Measurements from ENCODE around the gene EPS8L2. TPM values are rescaled to one million over a fixed set of nuclear protein-coding genes. Genes with fewer than 3 reads are reported as not detected.

The EPS8L2 gene
- total and polyA plus RNA-seq, 9 of the 15 experiments (the other 6 are each of a cell fraction or from before 2014, with no cell fraction given) = 0.75 to 17.0 (median 3.7) TPM

GRCh38 chr11:749731-750130, 43.7 kb downstream of the EPS8L2 start:
- in situ Hi-C loops (cut with MboI) = no loop called here
- Histone ChIP-seq H3K36me3 (ENCODE audit: control insufficient read depth, insufficient read depth, low read length) (peaks cover 53% of the 10 kb centered on the region), H3K9ac (ENCODE audit: insufficient read depth in 1 of 2, low read depth in 2 of 2, low read length in 2 of 2) (peak overlapping the region; percentile 88 to 100), H3K79me2 (ENCODE audit: control insufficient read depth, insufficient read depth, low read length) (peaks cover 73% of the 10 kb centered on the region), H3K27me3 (ENCODE audit: control insufficient read depth in 2 of 2, insufficient read depth in 2 of 2, low read length in 2 of 2) (no peaks in the 10 kb centered on the region), H3K27ac (ENCODE audit: extremely low read depth, low read depth, low read length) (peak overlapping the region; percentile 99), H3K4me2 (ENCODE audit: insufficient read depth, low read length) (peak overlapping the region; percentile 94), H4K20me1 (replicated peaks; ENCODE audit: control insufficient read depth, insufficient read depth, low read length) (peaks cover 24% of the 10 kb centered on the region), H3K9me3 (replicated peaks; ENCODE audit: control insufficient read depth, insufficient read depth, low read depth, low read length) (no peaks in the 10 kb centered on the region), H3K4me1 (replicated peaks in 1 of 2; ENCODE audit: control insufficient read depth in 2 of 2, insufficient read depth in 2 of 2, low read length in 2 of 2) (peaks cover 27 to 52% of the 10 kb centered on the region in 2 experiments), H2AFZ (ENCODE audit: low read depth, low read length) (no peak overlapping the region), H3K4me3 (peak overlapping the region; percentile 100), H3K9me1 (ENCODE audit: control insufficient read depth, insufficient read depth, low read length) (no peaks in the 10 kb centered on the region)
- DNase-seq (ENCODE audit: extremely low read depth in 1 of 4, low spot score in 3 of 4) (no peak), FAIRE-seq (no peak), ATAC-seq (no peak)
- 46% methylated on average over 2 of the region's 2 CpGs for WGBS (ENCODE audit: insufficient coverage, low coverage, missing lambda C conversion rate)
- intact Hi-C loops (cut with micrococcal nuclease) = no loop called here
- TF ChIP-seq ID3 (CRISPR knock-in tag; IDR thresholded peaks at IDR 0.05) (no peak), ID3 (tag; IDR thresholded peaks at IDR 0.05) (peak; percentile 30; the same call in 1 of the 2 replicates), RBM39 (optimal IDR thresholded peaks at IDR 0.05; ENCODE audit: low read depth, low read length) (no peak), NFYB (IDR thresholded peaks at IDR 0.05; ENCODE audit: extremely low read depth, insufficient read length) (no peak)
- CTCF ChIA-PET (ENCODE audit: low intra/inter-chr PET ratio) = no interaction called here
- BruUV-seq (replicated peaks) = no TSS peak
- POLR2A ChIA-PET = interaction anchor here (0.6 to 7.4 kb wide), 7 partner anchors 11 to 84 kb away, joined by 3 to 88 read pairs (median 5); partner anchors contain the start of gene RPLP2

- H3K4me3 ChIP-seq = no peak overlapping the region
- H3K9ac ChIP-seq (ENCODE audit: insufficient read depth in 1 of 2, low read depth in 2 of 2, low read length in 2 of 2) = peak overlapping the region in 1 of 2 experiments; percentile 68; a peak in 1 of 4 replicates
- peaks cover 41% of the 10 kb centered on the region for H4K20me1 ChIP-seq (replicated peaks; ENCODE audit: control insufficient read depth, insufficient read depth, low read length)
- in situ Hi-C loops (cut with MboI) = no loop called here
- FAIRE-seq = no peak
- intact Hi-C loops (cut with micrococcal nuclease) = no loop called here
- H3K27me3 ChIP-seq (ENCODE audit: control insufficient read depth in 2 of 2, insufficient read depth in 2 of 2, low read length in 2 of 2) = no peaks in the 10 kb centered on the region
- peaks cover 28% of the 10 kb centered on the region for H3K79me2 ChIP-seq (ENCODE audit: control insufficient read depth, insufficient read depth, low read length)
- peaks cover 8 to 28% of the 10 kb centered on the region in 2 experiments; a peak in 4 of 5 replicates for H3K4me1 ChIP-seq (replicated peaks in 1 of 2; ENCODE audit: control insufficient read depth in 2 of 2, insufficient read depth in 2 of 2, low read length in 2 of 2)
- H3K36me3 ChIP-seq (ENCODE audit: control insufficient read depth, insufficient read depth, low read length) = peaks cover 97% of the 10 kb centered on the region
- H3K9me1 ChIP-seq (ENCODE audit: control insufficient read depth, insufficient read depth, low read length) = peaks cover 13% of the 10 kb centered on the region
- DNase-seq (ENCODE audit: extremely low read depth in 1 of 4, low spot score in 3 of 4) = no peak
- BruUV-seq (replicated peaks) = TSS peak; percentile 29
- no peak overlapping the region for H3K27ac ChIP-seq (ENCODE audit: extremely low read depth, low read depth, low read length)
- CTCF ChIA-PET (ENCODE audit: low intra/inter-chr PET ratio) = no interaction called here
- H3K4me2 ChIP-seq (ENCODE audit: insufficient read depth, low read length) = no peak overlapping the region
- H3K9me3 ChIP-seq (replicated peaks; ENCODE audit: control insufficient read depth, insufficient read depth, low read depth, low read length) = no peaks in the 10 kb centered on the region
- no peak for ATAC-seq
- no peak overlapping the region for H2AFZ ChIP-seq (ENCODE audit: low read depth, low read length)
- POLR2A ChIA-PET = interaction anchor here (0.6 to 10.4 kb wide), 5 partner anchors 8 to 319 kb away, joined by 3 to 88 read pairs (median 4); partner anchors contain the start of genes PNPLA2 and TALDO1
- TF ChIP-seq ATF2 (CRISPR knock-in tag; IDR thresholded peaks at IDR 0.05) = no peak
- TF ChIP-seq NUFIP1 (IDR thresholded peaks at IDR 0.05; ENCODE audit: partially characterized antibody) = no peak
- no peak for TF ChIP-seq SREBF2 (CRISPR knock-in tag; IDR thresholded peaks at IDR 0.05)
- no peak for TF ChIP-seq MTA3 (IDR thresholded peaks at IDR 0.05; ENCODE audit: borderline replicate concordance)
- no peak for TF ChIP-seq ZNF121 (CRISPR knock-in tag; conservative IDR thresholded peaks at IDR 0.05)
- TF ChIP-seq HNRNPK (IDR thresholded peaks at IDR 0.05; ENCODE audit: low read depth, low read length, poor library complexity, severe bottlenecking) = no peak
Measured at GRCh38 chr11:760236-760635, 54.2 kb downstream of the EPS8L2 start.
